A673 (cell line): Measurements from ENCODE around the gene ERLEC1. TPM values are rescaled to one million over a fixed set of nuclear protein-coding genes. Genes with fewer than 3 reads are reported as not detected.

ENCODE experiments used
- BruUV-seq: library from RNA; stranded (reverse); fragments of 400-500 nt; replicated peaks from 2 replicates; lab custom pipeline; 2021; lab: Mats Ljungman, UMichigan
- CTCF ChIA-PET: fragments of 300-600 bp; sonication (Branson Sonifier 250); formaldehyde crosslinking; loops from one replicate; lab custom pipeline; 2022; ENCODE audit warnings: antibody characterized with exemption; lab: Charles Lee
- POLR2A ChIA-PET: fragments of 300-600 bp; sonication (Branson Sonifier 250); formaldehyde crosslinking; loops from one replicate; lab custom pipeline; 2022; ENCODE audit warnings: antibody characterized with exemption; ENCODE audit not compliant: low non-redundant PET; lab: Charles Lee
- DNase-seq: peaks from one replicate; pipeline ENCODE4 v3.0.0-alpha.2; 2015; ENCODE audit warnings: low spot score
- H3K27ac ChIP-seq: fragments of 200-600 bp; sonication (generic); 2 replicates; pipeline ENCODE4 v1.5.1; 2016; ENCODE audit warnings: mixed run types, low read depth, mild to moderate bottlenecking, mixed read lengths, antibody characterized with exemption, low read length; ENCODE audit not compliant: poor library complexity, severe bottlenecking
- H3K27me3 ChIP-seq: fragments of 200-600 bp; sonication (generic); replicated peaks from 2 replicates; pipeline ENCODE4 v1.6.1; 2017; ENCODE audit warnings: mixed run types, low read depth, mild to moderate bottlenecking, mixed read lengths, antibody characterized with exemption, low read length; ENCODE audit not compliant: insufficient read depth, poor library complexity
- H3K36me3 ChIP-seq: fragments of 200-600 bp; sonication (generic); 2 replicates; pipeline ENCODE4 v1.6.1; 2016; ENCODE audit warnings: mixed run types, mild to moderate bottlenecking, mixed read lengths, antibody characterized with exemption, low read length; ENCODE audit not compliant: insufficient read depth, poor library complexity, severe bottlenecking
- H3K4me1 ChIP-seq: fragments of 200-600 bp; sonication (generic); 2 replicates; pipeline ENCODE4 v1.6.1; 2017; ENCODE audit warnings: mixed run types, mild to moderate bottlenecking, mixed read lengths, antibody characterized with exemption, low read length; ENCODE audit not compliant: insufficient read depth, poor library complexity, severe bottlenecking
- H3K4me3 ChIP-seq: fragments of 200-600 bp; sonication (generic); 2 replicates; pipeline ENCODE4 v1.5.1; 2016; ENCODE audit warnings: low read depth, mixed run types, mild to moderate bottlenecking, mixed read lengths, low read length; ENCODE audit not compliant: poor library complexity, severe bottlenecking
- H3K9me3 ChIP-seq: fragments of 200-600 bp; sonication (generic); 2 replicates; pipeline ENCODE4 v1.6.1; 2016; ENCODE audit warnings: mixed run types, low read depth, mild to moderate bottlenecking, mixed read lengths, antibody characterized with exemption, low read length; ENCODE audit not compliant: poor library complexity, severe bottlenecking
- CTCF ChIP-seq: fragments of 300-800, 200-600 bp; sonication (generic); conservative IDR thresholded peaks from 2 replicates; pipeline ENCODE4 v1.5.1; 2017; ENCODE audit warnings: low read depth, mild to moderate bottlenecking, antibody characterized with exemption, low read length, moderate library complexity, mixed read lengths
- EZH2 ChIP-seq: fragments of 200-600 bp; sonication (generic); IDR thresholded peaks from 2 replicates; pipeline ENCODE4 v1.6.1; 2017; ENCODE audit warnings: borderline replicate concordance, low read depth, mild to moderate bottlenecking, mixed read lengths, antibody characterized with exemption, low read length; ENCODE audit not compliant: poor library complexity, severe bottlenecking
- intact Hi-C: fragments of 100-400 bp; cut with micrococcal nuclease; formaldehyde crosslinking; loops from one replicate; pipeline ENCODE4 v1.10.0; 2022; ENCODE audit not compliant: unreplicated experiment
- total RNA-seq: library from RNA; stranded (reverse); gene quantifications from 2 replicates; pipeline ENCODE4 v1.2.3, GENCODE V29; 2021

The ERLEC1 gene
- total RNA-seq, 1 experiment from 2014 or later = 27.7 TPM

- Histone ChIP-seq H3K27ac (no peak overlapping the region), H3K27me3 (no peaks in the 10 kb centered on the region), H3K4me3 (no peak overlapping the region), H3K9me3 (no peaks in the 10 kb centered on the region), H3K4me1 (no peaks in the 10 kb centered on the region), H3K36me3 (no peaks in the 10 kb centered on the region)
- ChIA-PET POLR2A (no interaction called here), CTCF (no interaction called here)
- no TSS peak for BruUV-seq
- intact Hi-C loops = no loop called here
- DNase-seq = no peak
- TF ChIP-seq CTCF (no peak), EZH2 (no peak)
Observed at GRCh38 chr2:53852532-53852931, 65.7 kb downstream of the ERLEC1 start.

GRCh38 chr2:53854678-53855077, 67.8 kb downstream of the ERLEC1 start:
- H3K36me3 ChIP-seq = no peaks in the 10 kb centered on the region
- H3K27me3 ChIP-seq = no peaks in the 10 kb centered on the region
- TF ChIP-seq EZH2 (no peak), CTCF (no peak)
- intact Hi-C loops = no loop called here
- no peak overlapping the region for H3K4me3 ChIP-seq
- no peaks in the 10 kb centered on the region for H3K4me1 ChIP-seq
- no peak for DNase-seq
- H3K27ac ChIP-seq = no peak overlapping the region
- no TSS peak for BruUV-seq
- no peaks in the 10 kb centered on the region for H3K9me3 ChIP-seq
- ChIA-PET CTCF (no interaction called here), POLR2A (no interaction called here)

- DNase-seq = no peak
- Histone ChIP-seq H3K27me3 (no peaks in the 10 kb centered on the region), H3K9me3 (no peaks in the 10 kb centered on the region), H3K4me3 (no peak overlapping the region), H3K36me3 (no peaks in the 10 kb centered on the region), H3K27ac (no peak overlapping the region), H3K4me1 (no peaks in the 10 kb centered on the region)
- CTCF ChIA-PET = no interaction called here
- POLR2A ChIA-PET = no interaction called here
- BruUV-seq = no TSS peak
- TF ChIP-seq CTCF (no peak), EZH2 (no peak)
- intact Hi-C loops = no loop called here
Observed at GRCh38 chr2:53856272-53856671, 69.4 kb downstream of the ERLEC1 start.
